ENCODE data around the gene NRL. TPM values are rescaled to one million over a fixed set of nuclear protein-coding genes. Genes with fewer than 3 reads are reported as not detected.

The NRL gene
- total RNA-seq, 1 donor from 2014 or later = 1.9 TPM

GRCh38 chr14:24085215-24085614 lies 29.5 kb downstream of the NRL start:
- DNase-seq (ENCODE audit: extremely low spot score, unreplicated experiment) = no peak
- H3K4me3 Mint-ChIP-seq (ENCODE audit: unreplicated experiment) = no peak overlapping the region
- no peaks in the 10 kb centered on the region for H3K9me3 Mint-ChIP-seq (ENCODE audit: unreplicated experiment)

DNA sequence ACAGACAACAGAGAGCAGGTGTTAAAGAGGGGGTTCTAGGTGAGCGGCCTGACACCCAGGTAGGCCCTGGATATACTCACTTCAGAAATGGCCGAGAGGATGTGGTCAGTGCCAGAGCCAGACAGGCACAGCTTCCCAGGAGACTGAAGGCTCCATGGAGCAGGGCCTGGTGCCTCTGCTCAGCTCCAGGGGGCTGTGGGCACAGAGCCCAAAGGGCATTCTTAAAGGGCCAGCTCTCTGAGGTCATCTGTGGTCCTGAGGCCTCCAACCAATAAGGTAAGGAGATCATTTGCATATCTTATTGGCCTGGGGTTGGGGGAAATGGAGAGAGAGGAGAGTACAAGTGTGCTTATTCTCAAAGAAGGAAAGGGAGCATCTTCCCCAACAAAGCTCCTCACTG lies 30.3 kb downstream of the NRL start:
- no peak for DNase-seq (ENCODE audit: extremely low spot score, unreplicated experiment)
- TF ChIP-seq, protein P1, sequence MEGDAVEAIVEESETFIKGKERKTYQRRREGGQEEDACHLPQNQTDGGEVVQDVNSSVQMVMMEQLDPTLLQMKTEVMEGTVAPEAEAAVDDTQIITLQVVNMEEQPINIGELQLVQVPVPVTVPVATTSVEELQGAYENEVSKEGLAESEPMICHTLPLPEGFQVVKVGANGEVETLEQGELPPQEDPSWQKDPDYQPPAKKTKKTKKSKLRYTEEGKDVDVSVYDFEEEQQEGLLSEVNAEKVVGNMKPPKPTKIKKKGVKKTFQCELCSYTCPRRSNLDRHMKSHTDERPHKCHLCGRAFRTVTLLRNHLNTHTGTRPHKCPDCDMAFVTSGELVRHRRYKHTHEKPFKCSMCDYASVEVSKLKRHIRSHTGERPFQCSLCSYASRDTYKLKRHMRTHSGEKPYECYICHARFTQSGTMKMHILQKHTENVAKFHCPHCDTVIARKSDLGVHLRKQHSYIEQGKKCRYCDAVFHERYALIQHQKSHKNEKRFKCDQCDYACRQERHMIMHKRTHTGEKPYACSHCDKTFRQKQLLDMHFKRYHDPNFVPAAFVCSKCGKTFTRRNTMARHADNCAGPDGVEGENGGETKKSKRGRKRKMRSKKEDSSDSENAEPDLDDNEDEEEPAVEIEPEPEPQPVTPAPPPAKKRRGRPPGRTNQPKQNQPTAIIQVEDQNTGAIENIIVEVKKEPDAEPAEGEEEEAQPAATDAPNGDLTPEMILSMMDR (IDR thresholded peaks at IDR 0.05) = no peak
- Mint-ChIP-seq H3K27ac (ENCODE audit: unreplicated experiment) (no peak overlapping the region), H3K4me3 (ENCODE audit: unreplicated experiment) (no peak overlapping the region), H3K4me1 (ENCODE audit: unreplicated experiment) (peaks cover 6% of the 10 kb centered on the region), H3K9me3 (ENCODE audit: unreplicated experiment) (no peaks in the 10 kb centered on the region), H3K27me3 (ENCODE audit: unreplicated experiment) (peaks cover 42% of the 10 kb centered on the region), H3K36me3 (ENCODE audit: unreplicated experiment) (no peaks in the 10 kb centered on the region)

More at GRCh38 chr14:24085215-24085614, 29.5 kb downstream of the NRL start:
- Mint-ChIP-seq H3K36me3 (ENCODE audit: unreplicated experiment) (no peaks in the 10 kb centered on the region), H3K27me3 (ENCODE audit: unreplicated experiment) (peaks cover 35% of the 10 kb centered on the region), H3K27ac (ENCODE audit: unreplicated experiment) (no peak overlapping the region), H3K4me1 (ENCODE audit: unreplicated experiment) (peaks cover 6% of the 10 kb centered on the region)
- TF ChIP-seq, protein P1 (IDR thresholded peaks at IDR 0.05) = no peak

DNA sequence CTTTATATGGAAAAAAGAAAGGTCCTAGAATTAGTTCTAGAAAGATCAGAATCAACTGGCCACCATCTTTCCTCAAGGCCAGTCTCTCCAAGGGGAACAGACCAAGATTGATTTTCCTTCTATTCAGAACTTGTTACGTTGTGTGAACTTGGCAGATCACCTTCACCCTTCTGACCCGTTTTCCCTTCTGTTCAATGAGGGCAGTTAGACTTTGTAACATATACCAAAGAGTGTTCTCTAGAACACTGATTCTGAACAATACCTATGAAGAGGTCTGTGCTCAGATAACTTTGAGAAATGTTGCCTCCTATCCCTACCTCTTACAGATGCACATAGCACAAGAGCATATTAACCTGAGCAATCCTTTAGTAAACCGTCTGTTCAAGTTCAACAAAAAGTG lies 31.3 kb downstream of the NRL start:
- Mint-ChIP-seq H3K4me3 (ENCODE audit: unreplicated experiment) (no peak overlapping the region), H3K4me1 (ENCODE audit: unreplicated experiment) (peaks cover 6% of the 10 kb centered on the region), H3K27ac (ENCODE audit: unreplicated experiment) (no peak overlapping the region), H3K27me3 (ENCODE audit: unreplicated experiment) (peaks cover 49% of the 10 kb centered on the region), H3K9me3 (ENCODE audit: unreplicated experiment) (no peaks in the 10 kb centered on the region), H3K36me3 (ENCODE audit: unreplicated experiment) (no peaks in the 10 kb centered on the region)
- TF ChIP-seq, protein P1 (IDR thresholded peaks at IDR 0.05) = no peak
- no peak for DNase-seq (ENCODE audit: extremely low spot score, unreplicated experiment)

DNA sequence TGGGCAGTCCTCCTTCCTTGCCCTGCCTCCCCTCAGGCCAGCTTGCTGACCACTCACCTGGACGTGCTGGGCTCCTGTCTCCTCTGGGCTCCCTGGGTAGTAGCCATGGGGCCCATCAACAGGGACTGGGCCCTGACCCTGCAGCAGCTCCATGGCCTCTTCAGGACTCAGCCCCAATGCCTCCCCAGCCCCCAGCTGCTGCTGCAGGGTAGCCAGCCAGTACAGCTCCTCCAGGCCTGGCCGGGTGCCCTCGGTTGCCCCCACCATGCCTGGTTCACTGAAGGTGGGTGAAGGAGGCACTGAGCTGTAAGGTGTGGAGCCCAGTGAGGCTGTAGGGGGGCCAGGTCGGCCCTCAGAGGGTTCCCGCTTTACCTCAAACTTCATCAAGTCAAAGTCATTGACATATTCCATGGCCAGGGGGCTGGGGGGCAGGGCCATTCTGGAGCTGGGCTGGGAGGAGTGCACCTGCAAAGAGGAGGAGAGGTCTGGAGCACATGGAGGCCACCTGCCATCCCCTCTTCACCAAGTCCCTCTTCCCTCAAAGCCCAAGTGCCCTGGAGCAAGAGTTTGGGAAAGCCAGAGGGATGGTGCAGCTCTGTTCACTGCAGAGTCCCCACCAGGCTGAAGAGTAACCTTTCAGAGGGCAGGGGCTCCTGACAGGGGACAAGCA lies 32.2 kb downstream of the NRL start:
- Mint-ChIP-seq H3K27ac (ENCODE audit: unreplicated experiment) (no peak overlapping the region), H3K4me3 (ENCODE audit: unreplicated experiment) (peak overlapping the region; percentile 72), H3K27me3 (ENCODE audit: unreplicated experiment) (peaks cover 49% of the 10 kb centered on the region), H3K36me3 (ENCODE audit: unreplicated experiment) (no peaks in the 10 kb centered on the region), H3K4me1 (ENCODE audit: unreplicated experiment) (peaks cover 6% of the 10 kb centered on the region), H3K9me3 (ENCODE audit: unreplicated experiment) (no peaks in the 10 kb centered on the region)
- TF ChIP-seq, protein P1 (IDR thresholded peaks at IDR 0.05) = no peak
- no peak for DNase-seq (ENCODE audit: extremely low spot score, unreplicated experiment)

DNA sequence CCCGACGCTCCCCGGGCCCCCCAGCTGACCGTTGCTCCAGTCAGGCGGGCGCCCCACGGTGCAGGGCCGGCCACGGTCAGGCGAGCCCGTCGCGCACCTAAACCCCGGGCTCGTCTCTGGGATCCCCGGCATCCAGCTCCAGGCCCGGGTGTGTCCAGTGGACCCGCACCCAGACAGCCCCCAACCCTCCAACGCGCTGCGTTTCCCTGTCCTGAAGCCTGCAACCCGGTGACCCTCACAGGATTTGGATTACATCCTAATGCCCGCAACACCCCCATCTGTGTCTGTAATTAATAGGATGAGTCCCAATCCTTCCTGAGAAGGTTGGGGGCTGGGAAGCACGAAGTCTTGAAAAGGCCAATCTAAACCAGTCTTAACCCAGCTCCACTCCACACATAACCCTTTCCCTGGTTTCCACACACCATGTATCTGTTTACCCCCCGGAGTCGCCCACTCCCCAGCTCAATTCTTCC lies 33.0 kb downstream of the NRL start:
- H3K27me3 Mint-ChIP-seq (ENCODE audit: unreplicated experiment) = peaks cover 49% of the 10 kb centered on the region
- DNase-seq (ENCODE audit: extremely low spot score, unreplicated experiment) = no peak
- peak overlapping the region; percentile 72 for H3K4me3 Mint-ChIP-seq (ENCODE audit: unreplicated experiment)
- no peaks in the 10 kb centered on the region for H3K9me3 Mint-ChIP-seq (ENCODE audit: unreplicated experiment)
- peaks cover 6% of the 10 kb centered on the region for H3K4me1 Mint-ChIP-seq (ENCODE audit: unreplicated experiment)
- no peak overlapping the region for H3K27ac Mint-ChIP-seq (ENCODE audit: unreplicated experiment)
- H3K36me3 Mint-ChIP-seq (ENCODE audit: unreplicated experiment) = no peaks in the 10 kb centered on the region
- TF ChIP-seq, protein P1 (IDR thresholded peaks at IDR 0.05) = no peak

All from osteocyte (in vitro differentiated cells).